ENCODE results near the gene NKX1-1.
"Not testable (repeated sequence)": the region's sequence is repeated elsewhere in the genome, so short reads cannot be mapped to it uniquely, and the experiment has no call there.

NKX1-1 gene

GRCh38 chr4:1383728-1384591, 22.3 kb downstream of the NKX1-1 start:
- DNase-seq = no peak

GRCh38 chr4:1382776-1383727, 23.2 kb downstream of the NKX1-1 start:
- no peak for DNase-seq

- no peak for DNase-seq
Observed at GRCh38 chr4:1381944-1382541, 24.2 kb downstream of the NKX1-1 start.

- no peak for DNase-seq
Observed at GRCh38 chr4:1381181-1381621, 25.0 kb downstream of the NKX1-1 start.

GRCh38 chr4:1380368-1381151, 25.7 kb downstream of the NKX1-1 start:
- no peak for DNase-seq

GRCh38 chr4:1379801-1380331, 26.4 kb downstream of the NKX1-1 start:
- no peak for DNase-seq

GRCh38 chr4:1379351-1379781, 26.9 kb downstream of the NKX1-1 start:
- DNase-seq = no peak

GRCh38 chr4:1378559-1379231, 27.5 kb downstream of the NKX1-1 start:
- DNase-seq = no peak

GRCh38 chr4:1377606-1378261, 28.5 kb downstream of the NKX1-1 start:
- DNase-seq = no peak

GRCh38 chr4:1376841-1377605, 29.2 kb downstream of the NKX1-1 start:
- no peak for DNase-seq

- no peak for DNase-seq
Observed at GRCh38 chr4:1376391-1376840, 29.8 kb downstream of the NKX1-1 start.

- no peak for DNase-seq
Observed at GRCh38 chr4:1375761-1376322, 30.4 kb downstream of the NKX1-1 start.

- no peak for DNase-seq
Observed at GRCh38 chr4:1375051-1375721, 31.1 kb downstream of the NKX1-1 start.

- no peak for DNase-seq
Observed at GRCh38 chr4:1374706-1375045, 31.6 kb downstream of the NKX1-1 start.

- no peak for DNase-seq
Observed at GRCh38 chr4:1373892-1374705, 32.1 kb downstream of the NKX1-1 start.

GRCh38 chr4:1372576-1372975, 33.7 kb downstream of the NKX1-1 start:
- not testable (repeated sequence) for DNase-seq

- no peak for DNase-seq
Observed at GRCh38 chr4:1371176-1372165, 34.8 kb downstream of the NKX1-1 start.
